HEK293 (cell line): ENCODE results near the gene NR0B2.
A peak's percentile ranks its signal among the peaks of the same experiment; 100 is the strongest.

Source experiments
- BCL6B ChIP-seq: fragments of 450-650 bp; formaldehyde crosslinking; IDR thresholded peaks from 2 replicates; pipeline ENCODE4 v1.5.1; 2017; ENCODE audit warnings: missing biosample characterization, missing genetic modification characterization
- EGR2 ChIP-seq: fragments of 450-650 bp; formaldehyde crosslinking; IDR thresholded peaks from 2 replicates; pipeline ENCODE4 v1.5.1; 2016; ENCODE audit warnings: low read depth, missing biosample characterization, missing genetic modification characterization
- GLI4 ChIP-seq: fragments of 450-650 bp; formaldehyde crosslinking; IDR thresholded peaks from 2 replicates; pipeline ENCODE4 v1.5.1; 2016; ENCODE audit warnings: missing biosample characterization, missing genetic modification characterization
- HOXD13 ChIP-seq: sonication (generic); formaldehyde crosslinking; IDR thresholded peaks from 2 replicates; pipeline ENCODE4 v1.8.0; 2022; ENCODE audit warnings: missing genetic modification reagents, borderline replicate concordance
- KLF1 ChIP-seq: fragments of 450-650 bp; formaldehyde crosslinking; IDR thresholded peaks from 2 replicates; pipeline ENCODE4 v1.5.1; 2016; ENCODE audit warnings: missing biosample characterization, missing genetic modification characterization
- KLF9 ChIP-seq: fragments of 450-650 bp; formaldehyde crosslinking; IDR thresholded peaks from 2 replicates; pipeline ENCODE4 v1.5.1; 2016; ENCODE audit warnings: missing biosample characterization, missing genetic modification characterization, low read depth
- REPIN1 ChIP-seq: fragments of 450-650 bp; formaldehyde crosslinking; IDR thresholded peaks from 2 replicates; pipeline ENCODE4 v1.5.1; 2017; ENCODE audit warnings: missing biosample characterization, missing genetic modification characterization, low read depth
- SETDB1 ChIP-seq: IDR thresholded peaks from one replicate; pipeline ENCODE4 v1.6.1; 2017; ENCODE audit warnings: mild to moderate bottlenecking, low read length, moderate library complexity, mixed read lengths; ENCODE audit not compliant: insufficient read length
- TCF7L2 ChIP-seq: IDR thresholded peaks from 2 replicates; pipeline ENCODE4 v1.6.1; 2011; ENCODE audit warnings: low read depth, mild to moderate bottlenecking, inconsistent platforms, low read length, moderate library complexity, borderline replicate concordance
- ZBTB26 ChIP-seq: fragments of 450-650 bp; formaldehyde crosslinking; optimal IDR thresholded peaks from 2 replicates; pipeline ENCODE3; 2016; ENCODE audit warnings: missing biosample characterization, mild to moderate bottlenecking, missing genetic modification characterization
- ZEB2 ChIP-seq: fragments of 450-650 bp; formaldehyde crosslinking; IDR thresholded peaks from 2 replicates; pipeline ENCODE4 v1.5.1; 2016; ENCODE audit warnings: missing biosample characterization, missing genetic modification characterization
- ZFP69B ChIP-seq: fragments of 450-650 bp; formaldehyde crosslinking; IDR thresholded peaks from 2 replicates; pipeline ENCODE4 v1.5.1; 2016; ENCODE audit warnings: missing biosample characterization, missing genetic modification characterization
- ZNF114 ChIP-seq: fragments of 450-650 bp; formaldehyde crosslinking; IDR thresholded peaks from 2 replicates; pipeline ENCODE4 v1.5.0; 2017; ENCODE audit warnings: missing biosample characterization, missing genetic modification characterization
- ZNF174 ChIP-seq: fragments of 450-650 bp; formaldehyde crosslinking; IDR thresholded peaks from 2 replicates; pipeline ENCODE4 v1.5.0; 2017; ENCODE audit warnings: missing biosample characterization, mild to moderate bottlenecking, missing genetic modification characterization
- ZNF184 ChIP-seq: fragments of 450-650 bp; IDR thresholded peaks from 2 replicates; pipeline ENCODE4 v1.5.1; 2018; ENCODE audit warnings: missing biosample characterization, mild to moderate bottlenecking, missing genetic modification characterization
- ZNF214 ChIP-seq: fragments of 450-650 bp; formaldehyde crosslinking; IDR thresholded peaks from 2 replicates; pipeline ENCODE4 v1.5.1; 2017; ENCODE audit warnings: missing biosample characterization, mild to moderate bottlenecking, missing genetic modification characterization, borderline replicate concordance
- ZNF274 ChIP-seq, 2 experiments: fragments of 200-500 bp in 1 of 2; fragments of 450-650 bp in 1 of 2; sonication (Bioruptor generic) in 1 of 2; formaldehyde crosslinking in 1 of 2; IDR thresholded peaks; 2 replicates each; pipeline versions ENCODE4 v1.5.1 to v1.6.1; 2014 to 2016; ENCODE audit warnings: borderline replicate concordance in 1 of 2, inconsistent platforms in 1 of 2, low read length in 1 of 2, missing biosample characterization in 1 of 2, missing genetic modification characterization in 1 of 2
- ZNF416 ChIP-seq: fragments of 450-650 bp; formaldehyde crosslinking; IDR thresholded peaks from 2 replicates; pipeline ENCODE4 v1.5.1; 2016; ENCODE audit warnings: missing biosample characterization, missing genetic modification characterization
- ZNF449 ChIP-seq: fragments of 450-650 bp; formaldehyde crosslinking; IDR thresholded peaks from 2 replicates; pipeline ENCODE4 v1.5.1; 2017; ENCODE audit warnings: missing biosample characterization, mild to moderate bottlenecking, missing genetic modification characterization, moderate library complexity
- ZNF544 ChIP-seq: fragments of 450-650 bp; formaldehyde crosslinking; IDR thresholded peaks from 2 replicates; pipeline ENCODE4 v1.5.0; 2017; ENCODE audit warnings: missing biosample characterization, missing genetic modification characterization
- ZNF548 ChIP-seq: fragments of 450-650 bp; formaldehyde crosslinking; IDR thresholded peaks from 2 replicates; pipeline ENCODE4 v1.5.1; 2016; ENCODE audit warnings: missing biosample characterization, missing genetic modification characterization
- ZNF561 ChIP-seq: fragments of 450-650 bp; IDR thresholded peaks from 2 replicates; pipeline ENCODE4 v1.5.1; 2018; ENCODE audit warnings: missing biosample characterization, missing genetic modification characterization, borderline replicate concordance
- ZNF600 ChIP-seq: fragments of 450-650 bp; formaldehyde crosslinking; IDR thresholded peaks from 2 replicates; pipeline ENCODE4 v1.5.1; 2016; ENCODE audit warnings: missing biosample characterization, missing genetic modification characterization
- ZNF701 ChIP-seq: fragments of 450-650 bp; formaldehyde crosslinking; IDR thresholded peaks from 2 replicates; pipeline ENCODE4 v1.5.1; 2016; ENCODE audit warnings: missing biosample characterization, missing genetic modification characterization
- ZNF707 ChIP-seq: fragments of 450-650 bp; formaldehyde crosslinking; IDR thresholded peaks from 2 replicates; pipeline ENCODE4 v1.5.1; 2016; ENCODE audit warnings: missing biosample characterization, missing genetic modification characterization
- ZNF768 ChIP-seq: fragments of 450-650 bp; formaldehyde crosslinking; IDR thresholded peaks from 2 replicates; pipeline ENCODE4 v1.5.1; 2018; ENCODE audit warnings: missing biosample characterization, mild to moderate bottlenecking, missing genetic modification characterization
- TF ChIP-seq, protein P1 (sequence below): fragments of 450-650 bp; formaldehyde crosslinking; IDR thresholded peaks from 2 replicates; pipeline ENCODE4 v1.5.1; 2016; ENCODE audit warnings: missing biosample characterization, missing genetic modification characterization
- TF ChIP-seq, protein P2 (sequence below): fragments of 450-650 bp; formaldehyde crosslinking; IDR thresholded peaks from 2 replicates; pipeline ENCODE4 v1.5.1; 2017; ENCODE audit warnings: missing biosample characterization, missing genetic modification characterization

NR0B2 gene

DNA sequence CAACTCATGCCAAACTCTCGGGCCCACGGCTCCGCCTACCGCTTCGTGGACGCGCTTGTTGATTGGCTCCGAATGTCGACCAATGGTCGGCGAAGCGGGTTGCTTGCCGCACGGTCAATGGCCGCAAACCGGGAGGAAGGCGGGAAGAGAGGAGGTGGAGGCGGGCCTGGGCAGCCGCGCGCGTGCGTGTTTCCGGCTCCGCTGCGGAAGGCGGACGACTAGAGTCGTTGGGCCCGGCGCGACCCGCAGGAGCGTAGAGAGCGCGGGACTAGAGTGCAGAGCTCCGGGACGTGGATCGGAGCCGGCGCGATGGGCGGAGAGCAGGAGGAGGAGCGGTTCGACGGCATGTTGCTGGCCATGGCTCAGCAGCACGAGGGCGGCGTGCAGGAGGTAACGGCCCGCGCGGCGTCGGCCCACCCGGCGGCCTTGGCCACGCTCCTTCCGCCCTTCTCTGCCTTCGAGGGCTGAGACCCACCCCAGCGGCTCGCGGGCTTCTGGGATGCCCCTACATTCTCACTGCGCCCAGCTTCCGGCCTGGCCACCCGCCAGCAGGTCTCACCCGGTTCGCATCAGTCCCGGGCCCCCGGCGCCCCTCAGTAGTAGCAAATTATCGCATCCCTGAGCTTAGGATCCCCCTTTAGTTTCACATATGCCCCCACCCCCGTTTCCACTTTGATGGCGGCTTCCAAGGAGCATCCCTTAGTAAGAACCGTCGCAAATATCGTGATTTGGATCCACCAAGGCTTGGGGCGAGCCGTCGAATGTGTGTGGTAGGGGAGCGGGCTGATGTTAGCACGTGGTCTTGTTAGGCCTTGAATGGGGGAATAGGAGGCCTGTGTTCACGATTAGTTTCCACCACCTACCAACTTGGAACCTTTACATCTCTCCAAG is 8.0 kb upstream of the NR0B2 start, which contains the start of gene NUDC (continued):
- TF ChIP-seq ZNF548 (tag by site-specific recombination): no peak
- TF ChIP-seq ZNF561: peak; percentile 26; the same call in 1 of the 2 replicates
- no peak for TF ChIP-seq ZNF707 (tag by site-specific recombination)
- peak; percentile 63; the same call in 1 of the 2 replicates for TF ChIP-seq ZNF600 (tag by site-specific recombination)
- TF ChIP-seq ZNF274 (IDR thresholded peaks at IDR 0.05; ENCODE audit: low read length): no peak
- no peak for TF ChIP-seq ZNF274 (tag by site-specific recombination; IDR thresholded peaks at IDR 0.05; ENCODE audit: borderline replicate concordance)
- TF ChIP-seq ZNF214 (tag by site-specific recombination): no peak
- peak; percentile 76; the same call in 1 of the 2 replicates for TF ChIP-seq ZEB2 (tag by site-specific recombination)
- peak; percentile 47; the same call in 1 of the 2 replicates for TF ChIP-seq GLI4 (tag by site-specific recombination)
- TF ChIP-seq, protein P1, sequence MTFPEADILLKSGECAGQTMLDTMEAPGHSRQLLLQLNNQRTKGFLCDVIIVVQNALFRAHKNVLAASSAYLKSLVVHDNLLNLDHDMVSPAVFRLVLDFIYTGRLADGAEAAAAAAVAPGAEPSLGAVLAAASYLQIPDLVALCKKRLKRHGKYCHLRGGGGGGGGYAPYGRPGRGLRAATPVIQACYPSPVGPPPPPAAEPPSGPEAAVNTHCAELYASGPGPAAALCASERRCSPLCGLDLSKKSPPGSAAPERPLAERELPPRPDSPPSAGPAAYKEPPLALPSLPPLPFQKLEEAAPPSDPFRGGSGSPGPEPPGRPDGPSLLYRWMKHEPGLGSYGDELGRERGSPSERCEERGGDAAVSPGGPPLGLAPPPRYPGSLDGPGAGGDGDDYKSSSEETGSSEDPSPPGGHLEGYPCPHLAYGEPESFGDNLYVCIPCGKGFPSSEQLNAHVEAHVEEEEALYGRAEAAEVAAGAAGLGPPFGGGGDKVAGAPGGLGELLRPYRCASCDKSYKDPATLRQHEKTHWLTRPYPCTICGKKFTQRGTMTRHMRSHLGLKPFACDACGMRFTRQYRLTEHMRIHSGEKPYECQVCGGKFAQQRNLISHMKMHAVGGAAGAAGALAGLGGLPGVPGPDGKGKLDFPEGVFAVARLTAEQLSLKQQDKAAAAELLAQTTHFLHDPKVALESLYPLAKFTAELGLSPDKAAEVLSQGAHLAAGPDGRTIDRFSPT (tag by site-specific recombination): no peak
- peak; percentile 40; the same call in 1 of the 2 replicates for TF ChIP-seq REPIN1 (tag by site-specific recombination)
- TF ChIP-seq EGR2: peak; percentile 49
- no peak for TF ChIP-seq ZNF544
- TF ChIP-seq ZNF114 (tag by site-specific recombination): no peak
- TF ChIP-seq SETDB1: no peak
- TF ChIP-seq KLF1 (tag by site-specific recombination): peak; percentile 42; the same call in 1 of the 2 replicates
- no peak for TF ChIP-seq TCF7L2
- no peak for TF ChIP-seq ZNF701 (tag by site-specific recombination)
- no peak for TF ChIP-seq BCL6B (tag by site-specific recombination)
- no peak for TF ChIP-seq ZNF768
- TF ChIP-seq ZNF449 (tag by site-specific recombination): no peak; the same call in 1 of the 2 replicates
- TF ChIP-seq, protein P2, sequence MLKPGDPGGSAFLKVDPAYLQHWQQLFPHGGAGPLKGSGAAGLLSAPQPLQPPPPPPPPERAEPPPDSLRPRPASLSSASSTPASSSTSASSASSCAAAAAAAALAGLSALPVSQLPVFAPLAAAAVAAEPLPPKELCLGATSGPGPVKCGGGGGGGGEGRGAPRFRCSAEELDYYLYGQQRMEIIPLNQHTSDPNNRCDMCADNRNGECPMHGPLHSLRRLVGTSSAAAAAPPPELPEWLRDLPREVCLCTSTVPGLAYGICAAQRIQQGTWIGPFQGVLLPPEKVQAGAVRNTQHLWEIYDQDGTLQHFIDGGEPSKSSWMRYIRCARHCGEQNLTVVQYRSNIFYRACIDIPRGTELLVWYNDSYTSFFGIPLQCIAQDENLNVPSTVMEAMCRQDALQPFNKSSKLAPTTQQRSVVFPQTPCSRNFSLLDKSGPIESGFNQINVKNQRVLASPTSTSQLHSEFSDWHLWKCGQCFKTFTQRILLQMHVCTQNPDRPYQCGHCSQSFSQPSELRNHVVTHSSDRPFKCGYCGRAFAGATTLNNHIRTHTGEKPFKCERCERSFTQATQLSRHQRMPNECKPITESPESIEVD: no peak
- TF ChIP-seq ZNF184 (tag by site-specific recombination): no peak
- no peak for TF ChIP-seq ZNF174
- peak; percentile 47 for TF ChIP-seq KLF9
- peak; percentile 99 for TF ChIP-seq ZBTB26 (tag by site-specific recombination)
- TF ChIP-seq ZFP69B (tag by site-specific recombination): peak; percentile 68; the same call in 1 of the 2 replicates
- no peak for TF ChIP-seq ZNF416
- no peak for TF ChIP-seq HOXD13 (CRISPR knock-in tag)
